ENCODE results near the gene FTH1. TPM values are rescaled to one million over a fixed set of nuclear protein-coding genes. Genes with fewer than 3 reads are reported as not detected.

Gene FTH1
- total and polyA plus RNA-seq, 2 donors (not counting 1 experiment from before 2014, with no cell fraction given): 2,219 to 2,789 TPM

DNA sequence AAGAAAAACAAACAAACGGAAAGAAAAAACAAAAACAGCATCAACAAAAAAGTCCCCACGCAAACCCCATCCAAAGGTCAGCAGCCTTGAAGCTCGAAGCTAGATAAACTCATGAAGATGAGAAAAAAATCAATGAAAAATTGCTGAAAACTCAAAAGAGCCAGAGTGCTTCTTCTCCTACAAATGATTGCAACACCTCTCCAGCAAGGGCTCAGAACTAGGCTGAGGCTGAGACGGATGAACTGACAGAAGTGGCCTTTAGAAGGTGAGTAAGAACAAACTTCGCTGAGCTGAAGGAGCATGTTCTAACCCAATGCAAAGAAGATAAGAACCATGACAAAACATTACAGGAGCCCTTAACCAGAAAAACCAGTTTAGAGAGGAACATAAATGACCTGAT is 18.4 kb upstream of the FTH1 start:
- Histone ChIP-seq H2AFZ (ENCODE audit: low read length) (no peak overlapping the region), H3K27me3 (ENCODE audit: control insufficient read depth, insufficient read depth, low read length) (no peaks in the 10 kb centered on the region)
- no peak for TF ChIP-seq EZH2 (IDR thresholded peaks at IDR 0.05; ENCODE audit: low read length, missing control alignments)
- TF ChIP-seq CTCF (conservative IDR thresholded peaks at IDR 0.05 in 1 of 2, IDR thresholded peaks at IDR 0.05 in 1 of 2; ENCODE audit: low read depth in 1 of 2, low read length in 2 of 2): no peak

DNA sequence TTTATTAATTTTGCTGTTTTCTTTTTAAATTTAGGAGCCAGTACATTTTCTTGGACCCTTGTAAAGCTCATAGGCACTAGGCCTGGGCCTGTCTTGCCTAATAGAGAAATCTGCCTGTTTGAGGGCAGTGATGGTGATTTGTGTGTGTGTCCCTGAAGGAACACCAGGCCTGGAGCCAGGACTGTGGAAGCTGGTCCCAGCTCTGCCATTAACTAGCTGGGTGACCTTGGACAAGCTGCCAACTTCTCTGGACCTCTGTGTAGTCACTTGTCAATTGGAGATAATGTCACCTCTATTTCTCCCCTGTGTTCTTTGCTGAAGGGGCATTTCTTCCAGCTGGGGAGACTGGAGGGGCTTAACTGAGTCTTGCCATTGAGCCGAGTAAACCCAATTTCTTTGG is 16.0 kb upstream of the FTH1 start:
- Histone ChIP-seq H3K27me3 (ENCODE audit: control insufficient read depth, insufficient read depth, low read length) (no peaks in the 10 kb centered on the region), H3K4me1 (ENCODE audit: control insufficient read depth, extremely low read depth, insufficient read depth, low read length) (no peaks in the 10 kb centered on the region), H3K9ac (ENCODE audit: insufficient read depth, low read length) (no peak overlapping the region), H2AFZ (ENCODE audit: low read length) (no peak overlapping the region), H3K9me3 (ENCODE audit: control insufficient read depth, insufficient read depth, low read depth, low read length) (no peaks in the 10 kb centered on the region), H3K79me2 (ENCODE audit: control insufficient read depth, insufficient read depth, low read length) (no peaks in the 10 kb centered on the region), H3K27ac (ENCODE audit: insufficient read depth, low read length) (no peak overlapping the region), H3K4me2 (ENCODE audit: extremely low read depth, insufficient read depth, low read length) (no peak overlapping the region), H4K20me1 (ENCODE audit: control insufficient read depth, extremely low read depth, insufficient read depth, low read length) (no peaks in the 10 kb centered on the region), H3K36me3 (ENCODE audit: control insufficient read depth, insufficient read depth, low read length) (no peaks in the 10 kb centered on the region), H3K4me3 (replicated peaks in 1 of 4; ENCODE audit: control extremely low read depth in 1 of 4, insufficient read depth in 1 of 4, low read depth in 3 of 4, low read length in 4 of 4) (no peak overlapping the region)
- no peak for DNase-seq (ENCODE audit: low read depth in 2 of 2)
- no peak for TF ChIP-seq EZH2 (IDR thresholded peaks at IDR 0.05; ENCODE audit: low read length, missing control alignments)
- TF ChIP-seq CTCF (conservative IDR thresholded peaks at IDR 0.05 in 1 of 2, IDR thresholded peaks at IDR 0.05 in 1 of 2; ENCODE audit: low read depth in 1 of 2, low read length in 2 of 2): no peak

More for the DNA sequence above, 18.4 kb upstream of the FTH1 start:
- no peak for DNase-seq (ENCODE audit: low read depth in 2 of 2)
- no peaks in the 10 kb centered on the region for H4K20me1 ChIP-seq (ENCODE audit: control insufficient read depth, extremely low read depth, insufficient read depth, low read length)
- H3K4me1 ChIP-seq (ENCODE audit: control insufficient read depth, extremely low read depth, insufficient read depth, low read length): no peaks in the 10 kb centered on the region
- H3K9ac ChIP-seq (ENCODE audit: insufficient read depth, low read length): no peak overlapping the region
- no peaks in the 10 kb centered on the region for H3K79me2 ChIP-seq (ENCODE audit: control insufficient read depth, insufficient read depth, low read length)
- H3K36me3 ChIP-seq (ENCODE audit: control insufficient read depth, insufficient read depth, low read length): no peaks in the 10 kb centered on the region
- H3K4me3 ChIP-seq (replicated peaks in 1 of 4; ENCODE audit: control extremely low read depth in 1 of 4, insufficient read depth in 1 of 4, low read depth in 3 of 4, low read length in 4 of 4): no peak overlapping the region
- no peaks in the 10 kb centered on the region for H3K9me3 ChIP-seq (ENCODE audit: control insufficient read depth, insufficient read depth, low read depth, low read length)
- H3K27ac ChIP-seq (ENCODE audit: insufficient read depth, low read length): no peak overlapping the region
- H3K4me2 ChIP-seq (ENCODE audit: extremely low read depth, insufficient read depth, low read length): no peak overlapping the region

GRCh38 chr11:61980783-61981541 is 13.5 kb upstream of the FTH1 start:
- Histone ChIP-seq H2AFZ (ENCODE audit: low read length) (no peak overlapping the region), H3K36me3 (ENCODE audit: control insufficient read depth, insufficient read depth, low read length) (no peaks in the 10 kb centered on the region), H4K20me1 (ENCODE audit: control insufficient read depth, extremely low read depth, insufficient read depth, low read length) (no peaks in the 10 kb centered on the region), H3K9ac (ENCODE audit: insufficient read depth, low read length) (no peak overlapping the region), H3K27ac (ENCODE audit: insufficient read depth, low read length) (no peak overlapping the region), H3K9me3 (ENCODE audit: control insufficient read depth, insufficient read depth, low read depth, low read length) (no peaks in the 10 kb centered on the region), H3K27me3 (ENCODE audit: control insufficient read depth, insufficient read depth, low read length) (no peaks in the 10 kb centered on the region), H3K79me2 (ENCODE audit: control insufficient read depth, insufficient read depth, low read length) (no peaks in the 10 kb centered on the region), H3K4me2 (ENCODE audit: extremely low read depth, insufficient read depth, low read length) (no peak overlapping the region), H3K4me1 (ENCODE audit: control insufficient read depth, extremely low read depth, insufficient read depth, low read length) (no peaks in the 10 kb centered on the region), H3K4me3 (replicated peaks in 1 of 4; ENCODE audit: control extremely low read depth in 1 of 4, insufficient read depth in 1 of 4, low read depth in 3 of 4, low read length in 4 of 4) (no peak overlapping the region)
- DNase-seq (ENCODE audit: low read depth in 2 of 2): no peak
- no peak for TF ChIP-seq CTCF (conservative IDR thresholded peaks at IDR 0.05 in 1 of 2, IDR thresholded peaks at IDR 0.05 in 1 of 2; ENCODE audit: low read depth in 1 of 2, low read length in 2 of 2)
- TF ChIP-seq EZH2 (IDR thresholded peaks at IDR 0.05; ENCODE audit: low read length, missing control alignments): no peak

Measured in fibroblast of lung (primary cell).